Activated CD4-positive, alpha-beta memory T cell treated with anti-CD3 and anti-CD28 coated beads for 36 hours (primary cell): ENCODE data around the gene EVI5L. TPM values are rescaled to one million over a fixed set of nuclear protein-coding genes. Genes with fewer than 3 reads are reported as not detected.
A peak's percentile ranks its signal among the peaks of the same experiment; 100 is the strongest.

Source experiments
- CTCF ChIA-PET: fragments of 350-600 bp; sonication (Branson Sonifier 250); formaldehyde crosslinking; loops from one replicate; lab custom pipeline; 2021; ENCODE audit warnings: antibody characterized with exemption, inconsistent platforms; lab: Charles Lee
- POLR2A ChIA-PET: fragments of 350-600 bp; sonication (Branson Sonifier 250); formaldehyde crosslinking; loops from one replicate; lab custom pipeline; 2021; ENCODE audit warnings: antibody characterized with exemption; lab: Charles Lee
- DNase-seq: peaks from one replicate; pipeline ENCODE4 v3.0.0-alpha.2; 2020
- H3K27ac Mint-ChIP-seq: one replicate; pipeline ENCODE4 v1.8.0; 2021; ENCODE audit warnings: mixed read lengths
- H3K27me3 Mint-ChIP-seq: one replicate; pipeline ENCODE4 v1.8.0; 2021; ENCODE audit warnings: mixed read lengths
- H3K36me3 Mint-ChIP-seq: one replicate; pipeline ENCODE4 v1.8.0; 2021; ENCODE audit warnings: mixed read lengths
- H3K4me1 Mint-ChIP-seq: one replicate; pipeline ENCODE4 v1.8.0; 2021; ENCODE audit warnings: low read depth, mixed read lengths
- H3K4me3 Mint-ChIP-seq: one replicate; pipeline ENCODE4 v1.8.0; 2021; ENCODE audit warnings: mild to moderate bottlenecking, mixed read lengths
- H3K9me3 Mint-ChIP-seq: one replicate; pipeline ENCODE4 v1.8.0; 2021; ENCODE audit warnings: mixed read lengths
- intact Hi-C: fragments of 100-400 bp; cut with micrococcal nuclease; formaldehyde crosslinking; loops from one replicate; pipeline ENCODE4 v1.15.1; 2023
- total RNA-seq, 2 experiments: library from RNA; stranded (reverse); gene quantifications; one replicate each; pipeline ENCODE4 v1.2.3, GENCODE V29; 2021

The EVI5L gene
- total RNA-seq, 2 experiments from 2014 or later = 5.0 to 5.6 TPM

DNA sequence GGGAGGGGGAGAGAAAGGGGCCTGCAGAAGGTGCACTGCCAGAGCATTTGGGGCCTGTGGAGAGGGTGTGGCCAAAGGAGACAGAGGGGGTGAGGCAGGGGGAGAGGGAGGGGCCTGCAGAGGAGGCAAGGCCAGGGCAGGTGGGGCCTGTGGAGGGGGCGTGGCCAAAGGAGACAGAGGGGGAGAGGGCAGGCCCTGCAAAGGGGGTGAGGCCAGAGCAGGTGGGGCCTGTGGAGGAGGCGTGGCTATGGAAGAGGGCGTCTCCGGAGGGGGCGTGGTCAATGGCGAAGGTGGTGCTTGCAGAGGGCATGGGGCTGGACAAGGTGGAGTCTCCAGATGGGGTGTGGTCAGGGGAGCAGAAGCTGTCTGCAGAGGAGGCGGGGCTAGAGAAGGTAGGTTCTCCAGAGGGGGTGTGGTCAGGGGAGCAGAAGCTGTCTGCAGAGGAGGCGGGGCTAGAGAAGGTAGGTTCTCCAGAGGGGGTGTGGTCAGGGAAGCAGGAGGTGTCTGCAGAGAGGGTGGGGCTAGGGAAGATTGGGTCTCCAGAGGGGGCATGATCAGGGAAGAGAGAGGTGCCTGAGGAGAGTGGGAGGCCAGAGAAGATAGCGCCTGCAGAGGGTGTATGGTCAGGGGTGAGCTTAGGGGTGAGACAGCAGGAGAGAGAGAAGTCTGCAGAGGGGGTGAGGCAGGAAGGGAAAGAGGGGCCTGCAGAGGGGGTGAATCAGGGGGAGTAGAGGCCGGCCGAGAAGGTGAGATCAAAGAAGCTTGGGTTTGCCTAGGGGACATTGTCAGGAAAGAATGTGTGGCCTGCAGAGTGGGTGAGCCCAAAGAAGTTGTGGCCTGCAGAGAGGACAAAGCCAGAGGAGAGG lies 40.8 kb downstream of the EVI5L start:
- DNase-seq = peak; percentile 81
- CTCF ChIA-PET = no interaction called here
- Mint-ChIP-seq H3K27ac (no peak overlapping the region), H3K27me3 (peaks cover 21% of the 10 kb centered on the region), H3K36me3 (no peaks in the 10 kb centered on the region), H3K4me3 (no peak overlapping the region), H3K4me1 (peaks cover 36% of the 10 kb centered on the region), H3K9me3 (no peaks in the 10 kb centered on the region)
- intact Hi-C loops = no loop called here
- POLR2A ChIA-PET = no interaction called here

DNA sequence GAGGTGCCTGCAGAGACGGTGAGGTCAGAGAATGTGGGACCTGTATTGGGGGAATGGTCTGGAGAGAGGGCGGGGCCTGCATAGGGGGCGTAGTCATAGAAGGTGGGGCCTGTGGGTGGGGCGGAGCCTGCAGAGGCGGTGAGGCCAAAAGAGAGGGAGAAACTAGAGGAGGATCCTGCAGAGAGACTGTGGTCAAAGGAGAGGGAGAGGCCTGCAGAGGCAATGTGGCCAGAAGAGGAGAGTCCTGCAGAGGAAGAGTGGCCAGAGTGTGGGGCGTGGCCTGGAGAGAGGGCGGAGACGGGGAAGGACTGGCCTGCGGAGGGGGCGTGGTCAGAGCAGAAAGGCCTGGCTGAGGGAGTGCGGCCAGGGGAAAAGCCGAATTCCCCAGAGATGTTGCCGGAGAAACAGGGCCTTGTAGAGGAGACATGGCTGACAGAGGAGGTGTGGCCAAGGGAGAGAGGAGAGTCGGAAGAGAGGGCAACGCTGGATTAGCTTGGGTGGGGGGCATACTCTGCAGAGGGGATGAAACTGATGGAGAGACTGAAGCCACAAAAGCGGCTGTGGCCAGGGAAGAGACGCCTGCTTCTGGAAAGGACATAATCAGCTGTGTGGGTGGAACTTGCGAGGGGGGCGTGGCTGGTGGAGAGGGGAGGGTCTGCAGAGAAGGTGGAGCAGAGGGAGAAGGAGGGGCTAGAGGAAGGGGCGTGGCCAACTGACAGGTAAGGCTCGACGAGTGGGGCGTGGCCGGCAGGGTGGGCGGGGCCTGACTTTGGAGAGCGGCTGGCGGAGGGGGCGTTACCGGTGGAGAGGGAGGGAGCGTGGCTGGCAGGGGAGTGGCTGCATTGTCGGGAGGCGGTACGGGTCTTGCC lies 41.7 kb downstream of the EVI5L start:
- Mint-ChIP-seq H3K4me1 (peaks cover 36% of the 10 kb centered on the region), H3K9me3 (no peaks in the 10 kb centered on the region), H3K4me3 (no peak overlapping the region), H3K36me3 (no peaks in the 10 kb centered on the region), H3K27me3 (peaks cover 21% of the 10 kb centered on the region), H3K27ac (no peak overlapping the region)
- intact Hi-C loops = no loop called here
- DNase-seq = peak; percentile 91
- CTCF ChIA-PET = no interaction called here
- POLR2A ChIA-PET = no interaction called here

DNA sequence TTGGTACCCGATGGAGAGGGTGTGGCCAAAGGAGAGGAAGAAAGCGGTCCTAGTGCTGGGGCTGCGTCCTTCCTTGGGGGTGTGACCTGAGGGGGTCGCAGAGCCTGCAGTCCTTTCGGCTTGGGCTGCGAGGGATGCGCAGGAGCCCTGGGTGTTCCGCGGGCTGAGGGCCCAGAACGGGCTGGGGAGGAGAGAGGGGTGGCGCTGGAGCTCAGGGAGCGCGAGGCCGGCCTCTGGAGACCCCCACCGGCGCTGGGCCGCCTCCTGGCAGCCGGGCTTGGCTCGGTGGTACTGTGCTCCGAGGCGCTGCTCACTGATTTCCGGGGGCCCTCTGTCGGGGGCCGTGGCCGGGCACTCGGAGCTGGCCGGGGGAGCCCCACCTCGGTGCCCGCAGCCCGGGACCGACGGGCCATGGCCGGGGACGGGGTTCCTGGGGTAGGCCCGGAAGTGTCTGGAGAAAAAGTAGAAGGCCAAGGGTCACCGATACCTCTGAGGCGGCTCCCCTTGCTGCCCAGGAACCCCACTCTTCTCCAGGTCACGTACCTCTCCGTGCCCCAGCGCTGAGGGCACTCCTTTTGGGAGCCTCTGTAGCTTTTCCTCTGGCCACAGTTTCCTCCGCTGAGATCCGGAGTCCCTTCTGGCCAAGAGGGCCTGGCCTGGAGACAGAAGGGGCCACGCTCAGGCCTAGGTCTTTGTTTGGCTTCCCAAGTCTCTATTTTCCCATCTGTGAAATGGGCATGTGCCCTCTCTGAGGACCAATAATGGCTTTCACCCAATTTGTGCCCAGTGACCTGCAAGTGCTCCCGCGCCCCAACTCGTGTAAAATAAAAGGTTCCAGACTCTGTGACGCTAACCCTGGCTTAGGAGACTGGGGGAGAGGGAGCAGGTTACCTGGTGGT lies 42.5 kb downstream of the EVI5L start:
- ChIA-PET POLR2A (interaction anchor here (0.7 kb wide), 1 partner anchor 30 kb away, joined by 3 read pairs; no protein-coding TSS in a partner anchor), CTCF (no interaction called here)
- Mint-ChIP-seq H3K27me3 (peaks cover 21% of the 10 kb centered on the region), H3K36me3 (no peaks in the 10 kb centered on the region), H3K4me1 (peaks cover 36% of the 10 kb centered on the region), H3K9me3 (no peaks in the 10 kb centered on the region), H3K4me3 (no peak overlapping the region), H3K27ac (no peak overlapping the region)
- intact Hi-C loops = no loop called here
- DNase-seq = no peak

DNA sequence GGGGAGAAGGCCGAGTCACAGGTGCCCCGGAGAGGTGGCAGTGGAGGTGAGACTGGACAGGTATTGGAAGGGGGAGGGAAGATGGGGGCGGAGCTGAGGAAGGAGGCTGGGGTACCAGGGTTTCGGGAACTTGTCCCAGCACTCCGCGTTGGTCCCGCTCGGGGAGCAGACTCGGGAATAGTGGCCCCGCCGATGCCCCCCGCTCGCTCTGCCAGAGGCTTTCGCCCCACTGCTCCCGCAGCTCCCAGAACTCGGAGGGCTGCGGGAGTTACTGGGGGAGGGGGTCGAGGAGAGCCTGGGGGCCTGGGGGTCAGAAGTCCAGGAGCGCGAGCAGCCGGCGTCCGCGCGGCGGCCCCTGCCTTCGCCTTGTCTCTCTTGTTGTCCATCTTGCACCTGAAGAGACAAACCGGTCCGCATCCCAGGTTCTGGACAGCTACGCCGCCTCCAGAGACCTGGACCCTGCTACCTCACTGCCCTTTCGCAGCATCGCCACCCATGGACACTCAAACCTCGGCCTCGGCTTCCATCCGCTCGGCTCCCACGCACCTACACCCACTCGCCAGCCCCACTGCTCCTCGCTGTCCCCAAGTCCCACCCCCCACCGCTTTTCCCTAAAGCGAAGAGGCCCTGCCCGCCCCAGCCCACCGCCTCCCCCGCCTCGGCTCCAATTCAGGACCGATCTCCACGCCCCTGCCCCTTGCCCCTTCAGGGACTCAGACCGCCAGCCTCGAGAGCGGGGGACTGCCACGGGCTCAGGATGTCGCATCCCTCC lies 43.5 kb downstream of the EVI5L start:
- Mint-ChIP-seq H3K27ac (no peak overlapping the region), H3K4me1 (peaks cover 32% of the 10 kb centered on the region)
- CTCF ChIA-PET = interaction anchor here (0.6 kb wide), 1 partner anchor 21 kb away, joined by 6 read pairs; no protein-coding TSS in a partner anchor

DNA sequence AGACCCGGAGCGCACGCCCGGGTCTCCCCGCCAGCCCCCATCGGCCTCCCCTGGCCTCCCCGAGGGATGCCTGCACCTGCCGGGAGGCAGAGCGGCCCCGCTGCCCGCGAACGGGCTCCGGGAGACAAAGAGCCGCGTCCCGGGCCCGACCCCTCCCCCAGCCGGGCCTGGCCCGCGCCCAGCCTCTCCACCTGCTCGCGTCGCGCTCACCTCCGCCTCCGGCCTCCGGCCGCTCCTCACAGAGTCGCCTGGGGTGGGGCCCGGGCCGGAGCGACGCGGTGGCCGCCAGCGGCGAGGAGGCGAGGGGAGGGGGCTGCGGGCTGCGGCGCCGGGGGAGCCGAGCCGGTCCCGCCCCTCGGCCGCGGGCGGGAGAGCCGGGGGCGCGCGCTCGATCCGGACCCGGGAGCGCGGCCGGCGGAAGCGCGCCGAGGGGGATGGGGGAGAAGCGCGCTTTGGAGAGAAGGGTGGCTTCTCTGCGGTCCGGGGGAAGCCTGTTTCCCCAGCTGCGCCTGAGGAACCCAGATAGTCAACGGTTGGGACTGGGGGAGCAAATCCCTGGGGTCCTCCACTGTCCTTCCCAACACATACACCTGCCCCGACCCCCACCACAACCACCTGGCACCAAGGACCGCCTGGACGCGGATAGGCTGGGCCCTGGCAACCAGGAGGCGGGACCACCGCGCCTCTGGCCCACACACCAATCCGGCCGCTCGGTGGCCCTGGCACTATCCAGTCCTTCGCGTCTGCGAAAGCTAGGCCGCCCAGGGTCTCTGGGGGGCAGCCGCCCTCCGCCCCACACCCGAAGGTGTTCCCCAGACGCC lies 44.3 kb downstream of the EVI5L start, which contains the start of gene PRR36:
Gene PRR36, minus strand, starts transcription at position 315 of the 821 bp plus-strand sequence. CDS start 701 bp downstream, outside the sequence.
- Mint-ChIP-seq H3K27me3 (peaks cover 21% of the 10 kb centered on the region), H3K27ac (no peak within 1 kb of the TSS), H3K4me1 (peaks cover 27% of the 10 kb centered on the region), H3K9me3 (no peaks in the 10 kb centered on the region), H3K4me3 (peak within 1 kb of the TSS; percentile 59), H3K36me3 (no peaks in the 10 kb centered on the region)
- intact Hi-C loops = no loop called here
- ChIA-PET POLR2A (no interaction called here), CTCF (interaction anchor here (0.6 kb wide), 1 partner anchor 16 kb away, joined by 4 read pairs; no protein-coding TSS in a partner anchor)
- DNase-seq = peak; percentile 33

More for the DNA sequence above, 43.5 kb downstream of the EVI5L start:
- Mint-ChIP-seq H3K9me3 (no peaks in the 10 kb centered on the region), H3K4me3 (peak overlapping the region; percentile 59), H3K36me3 (no peaks in the 10 kb centered on the region), H3K27me3 (peaks cover 21% of the 10 kb centered on the region)
- POLR2A ChIA-PET = interaction anchor here (0.7 kb wide), 1 partner anchor 29 kb away, joined by 3 read pairs; no protein-coding TSS in a partner anchor
- intact Hi-C loops = no loop called here
- no peak for DNase-seq

DNA sequence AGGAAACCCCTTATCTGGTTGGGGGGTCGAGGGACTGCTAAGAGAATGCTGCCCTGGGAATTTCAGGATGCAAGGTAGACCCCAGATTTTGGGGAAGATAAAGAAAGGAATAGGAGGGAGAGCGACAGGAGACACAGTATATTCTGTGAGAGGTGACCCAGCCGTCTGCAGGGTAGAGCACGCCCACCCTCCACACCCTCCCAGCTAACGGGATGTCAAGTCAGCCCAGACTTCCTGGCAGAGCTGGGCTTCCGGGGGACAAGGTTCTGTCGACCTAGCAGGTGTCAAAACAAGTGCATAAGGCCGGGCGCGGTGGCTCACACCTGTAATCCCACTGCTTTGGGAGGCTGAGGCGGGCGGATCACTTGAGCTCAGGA lies 44.9 kb downstream of the EVI5L start:
- peaks cover 21% of the 10 kb centered on the region for H3K27me3 Mint-ChIP-seq
- H3K4me3 Mint-ChIP-seq = peak overlapping the region; percentile 49
- CTCF ChIA-PET = interaction anchor here (0.6 kb wide), 1 partner anchor 16 kb away, joined by 4 read pairs; no protein-coding TSS in a partner anchor
- H3K36me3 Mint-ChIP-seq = no peaks in the 10 kb centered on the region
- POLR2A ChIA-PET = no interaction called here
- intact Hi-C loops = no loop called here
- no peak for DNase-seq
- no peak overlapping the region for H3K27ac Mint-ChIP-seq
- H3K9me3 Mint-ChIP-seq = no peaks in the 10 kb centered on the region
- peaks cover 27% of the 10 kb centered on the region for H3K4me1 Mint-ChIP-seq

DNA sequence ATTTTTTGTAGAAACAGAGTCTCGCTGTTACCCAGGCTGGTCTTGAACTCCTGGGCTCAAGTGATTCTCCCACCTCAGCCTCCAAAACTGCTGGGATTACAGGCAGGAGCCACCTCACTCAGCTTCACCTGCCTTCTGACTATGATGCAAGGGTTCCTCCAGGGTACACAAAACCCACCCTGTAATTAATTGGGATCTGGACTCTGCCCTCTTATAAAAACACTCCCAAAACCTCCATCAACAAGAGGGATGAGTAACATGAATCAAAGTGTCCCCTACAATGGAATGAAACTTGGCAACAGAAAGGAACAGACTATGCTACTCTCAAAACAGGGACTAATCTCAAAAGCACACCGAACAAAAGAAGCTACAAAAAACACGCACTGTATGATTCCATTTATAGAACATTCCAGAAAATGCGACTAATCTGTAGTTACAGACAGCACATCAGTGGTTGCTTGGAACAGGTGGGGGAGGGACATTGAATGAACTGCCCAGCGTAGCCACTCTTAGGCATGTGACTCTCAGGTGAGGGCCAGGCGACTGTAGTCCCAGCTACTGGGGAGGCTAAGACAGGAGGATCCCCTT lies 47.3 kb downstream of the EVI5L start:
- POLR2A ChIA-PET = no interaction called here
- CTCF ChIA-PET = interaction anchor here (1.6 kb wide), 1 partner anchor 197 kb away, joined by 4 read pairs; the partner anchor contains the start of gene TRAPPC5
- no peak overlapping the region for H3K27ac Mint-ChIP-seq
- no peak overlapping the region for H3K4me3 Mint-ChIP-seq
- intact Hi-C loops = no loop called here
- peaks cover 10% of the 10 kb centered on the region for H3K4me1 Mint-ChIP-seq
- DNase-seq = no peak
- no peaks in the 10 kb centered on the region for H3K36me3 Mint-ChIP-seq
- peaks cover 10% of the 10 kb centered on the region for H3K27me3 Mint-ChIP-seq
- peaks cover 2% of the 10 kb centered on the region for H3K9me3 Mint-ChIP-seq

DNA sequence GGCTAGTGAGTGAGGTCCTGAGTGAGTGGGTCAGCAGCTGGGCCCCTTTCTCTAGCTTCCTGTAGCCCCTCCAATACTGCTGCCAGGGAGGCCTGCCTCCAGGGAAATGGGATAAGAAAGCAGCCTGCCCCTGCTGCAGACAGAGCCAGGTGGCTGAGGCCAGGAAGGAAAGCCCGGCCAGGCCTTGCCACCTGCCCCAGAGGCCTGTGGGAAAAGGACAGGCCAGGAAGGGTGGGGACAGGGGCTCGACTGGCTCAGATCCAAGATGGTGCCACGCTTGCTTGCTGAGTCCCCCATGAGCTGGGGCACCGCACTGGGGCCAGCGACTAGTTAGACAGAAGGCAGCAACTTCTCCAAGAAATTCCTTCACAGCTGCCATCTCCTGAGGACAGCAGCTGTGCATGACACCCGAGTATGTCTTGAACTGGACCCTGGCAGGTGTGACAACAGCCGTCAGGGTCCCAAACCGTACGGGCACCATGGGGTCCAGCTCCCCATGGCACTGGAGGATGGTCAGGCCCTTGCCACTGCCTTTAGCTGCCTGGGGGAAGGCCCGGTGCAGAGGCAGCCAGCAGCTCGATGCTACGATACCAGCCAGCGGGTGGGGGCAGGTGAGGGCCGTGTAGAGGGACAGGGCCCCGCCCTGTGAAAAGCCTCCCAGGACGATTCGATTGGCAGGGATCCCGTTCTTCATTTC lies 49.2 kb downstream of the EVI5L start:
- Mint-ChIP-seq H3K9me3 (peaks cover 2% of the 10 kb centered on the region), H3K27ac (no peak overlapping the region), H3K4me3 (no peak overlapping the region), H3K4me1 (peaks cover 4% of the 10 kb centered on the region), H3K36me3 (no peaks in the 10 kb centered on the region), H3K27me3 (peaks cover 1% of the 10 kb centered on the region)
- ChIA-PET POLR2A (no interaction called here), CTCF (no interaction called here)
- no peak for DNase-seq
- intact Hi-C loops = no loop called here

DNA sequence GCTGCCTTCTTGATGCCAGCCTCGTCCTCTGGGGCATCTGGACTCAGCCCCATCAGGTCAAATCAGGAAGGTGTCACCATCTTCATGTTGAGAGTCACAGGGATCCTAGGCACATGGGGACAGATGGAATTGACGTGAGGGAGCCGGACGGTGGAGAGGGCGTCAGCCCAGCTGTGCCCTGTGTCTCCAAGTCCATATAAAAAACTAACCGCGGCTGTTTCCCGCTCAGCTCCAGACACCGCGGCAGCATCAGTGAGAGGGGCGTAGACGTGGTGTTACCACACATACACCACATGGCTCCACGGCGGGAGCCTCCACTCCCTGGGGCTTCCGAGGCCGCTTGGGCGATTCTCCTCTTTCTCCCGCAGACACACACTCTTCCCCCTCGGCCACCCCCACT lies 49.8 kb downstream of the EVI5L start:
- peaks cover 2% of the 10 kb centered on the region for H3K9me3 Mint-ChIP-seq
- intact Hi-C loops = no loop called here
- no peak overlapping the region for H3K27ac Mint-ChIP-seq
- no peaks in the 10 kb centered on the region for H3K36me3 Mint-ChIP-seq
- H3K4me3 Mint-ChIP-seq = no peak overlapping the region
- ChIA-PET CTCF (no interaction called here), POLR2A (no interaction called here)
- DNase-seq = no peak
- H3K27me3 Mint-ChIP-seq = peaks cover 1% of the 10 kb centered on the region
- H3K4me1 Mint-ChIP-seq = no peaks in the 10 kb centered on the region
